Pulmonary artery endothelial cell (primary cell): ENCODE data around the gene VILL. TPM values are rescaled to one million over a fixed set of nuclear protein-coding genes. Genes with fewer than 3 reads are reported as not detected.

Experiments
- DNase-seq: peaks from one replicate; pipeline ENCODE4 v3.0.0-alpha.2; 2011; ENCODE audit warnings: low read depth, low spot score
- total RNA-seq: library from RNA; depleted of rRNA; stranded (reverse); fragments of >200 nt; gene quantifications from 2 replicates; pipeline ENCODE4 v1.2.3, GENCODE V29; 2014

VILL gene
- total RNA-seq, 1 donor from 2014 or later, result 5.6 TPM

DNA sequence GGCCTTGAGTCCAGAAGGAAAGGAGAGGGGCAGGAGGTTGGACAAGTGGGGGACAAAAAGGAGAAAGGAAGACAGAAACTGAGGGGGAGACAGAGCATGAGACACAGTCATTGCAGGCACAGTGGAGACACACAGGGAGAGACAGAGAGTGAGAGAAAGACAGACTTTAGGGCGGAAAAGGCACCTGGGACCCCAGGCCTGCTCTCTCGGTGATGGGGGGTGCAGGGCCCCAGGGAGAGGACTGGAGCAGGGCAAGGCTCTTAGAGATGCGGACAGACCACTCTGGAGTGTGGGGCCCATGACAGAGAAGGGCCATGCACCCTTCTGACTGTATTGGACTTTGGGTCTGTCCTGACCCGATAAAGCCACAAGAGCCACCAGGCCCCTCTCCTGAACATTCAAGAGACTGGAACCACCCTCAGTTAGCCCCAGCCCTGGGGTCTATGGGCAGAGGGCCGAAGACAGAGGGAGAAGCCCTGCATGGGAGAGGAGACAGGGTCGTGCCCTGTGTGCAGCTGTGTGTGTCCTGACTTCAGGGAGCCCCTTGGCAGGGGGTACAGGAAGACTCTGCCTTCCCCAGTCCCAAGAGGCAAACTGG is 26.4 kb downstream of the VILL start:
- no peak for DNase-seq

DNA sequence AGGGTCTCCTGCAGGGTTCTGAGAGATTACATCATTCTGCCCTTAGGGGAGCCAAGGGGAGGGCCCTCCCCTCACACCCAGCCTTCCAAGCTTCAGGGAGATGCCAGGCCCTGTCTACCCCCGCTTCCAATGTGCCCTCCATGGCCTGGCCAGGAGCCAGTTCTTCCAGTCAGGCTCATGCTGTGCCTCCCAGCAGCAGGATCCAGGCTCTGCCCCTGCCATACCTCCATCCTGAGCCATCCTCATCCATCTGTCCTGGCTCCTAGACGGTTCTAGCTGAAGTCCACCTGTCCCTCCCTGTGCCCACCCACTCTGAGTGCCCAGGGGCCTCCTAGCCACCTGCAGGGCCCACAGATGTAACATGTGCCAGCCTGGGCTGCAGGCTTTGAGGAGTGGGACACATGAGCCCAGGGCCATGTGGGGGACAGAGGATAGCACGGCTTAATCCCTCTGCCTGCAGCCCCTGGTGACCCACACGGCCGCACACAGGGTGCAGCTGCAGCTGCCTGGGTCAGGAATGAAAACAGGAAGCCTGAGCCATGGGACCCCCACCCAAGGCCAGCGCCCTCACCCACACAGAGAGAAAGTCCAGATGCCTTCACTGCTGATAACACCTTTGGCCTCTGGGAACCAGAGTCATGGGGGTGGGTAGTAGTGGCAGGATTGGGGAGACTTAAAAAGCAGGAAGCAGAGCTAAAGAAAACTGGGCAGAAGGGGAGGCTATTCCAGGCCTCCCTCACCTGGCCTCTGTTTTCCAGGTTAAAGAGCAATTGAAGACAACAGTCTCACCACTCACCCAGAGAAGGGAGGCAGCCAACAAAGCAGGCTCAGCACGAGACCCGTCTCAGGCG is 27.1 kb downstream of the VILL start:
- DNase-seq, result no peak

DNA sequence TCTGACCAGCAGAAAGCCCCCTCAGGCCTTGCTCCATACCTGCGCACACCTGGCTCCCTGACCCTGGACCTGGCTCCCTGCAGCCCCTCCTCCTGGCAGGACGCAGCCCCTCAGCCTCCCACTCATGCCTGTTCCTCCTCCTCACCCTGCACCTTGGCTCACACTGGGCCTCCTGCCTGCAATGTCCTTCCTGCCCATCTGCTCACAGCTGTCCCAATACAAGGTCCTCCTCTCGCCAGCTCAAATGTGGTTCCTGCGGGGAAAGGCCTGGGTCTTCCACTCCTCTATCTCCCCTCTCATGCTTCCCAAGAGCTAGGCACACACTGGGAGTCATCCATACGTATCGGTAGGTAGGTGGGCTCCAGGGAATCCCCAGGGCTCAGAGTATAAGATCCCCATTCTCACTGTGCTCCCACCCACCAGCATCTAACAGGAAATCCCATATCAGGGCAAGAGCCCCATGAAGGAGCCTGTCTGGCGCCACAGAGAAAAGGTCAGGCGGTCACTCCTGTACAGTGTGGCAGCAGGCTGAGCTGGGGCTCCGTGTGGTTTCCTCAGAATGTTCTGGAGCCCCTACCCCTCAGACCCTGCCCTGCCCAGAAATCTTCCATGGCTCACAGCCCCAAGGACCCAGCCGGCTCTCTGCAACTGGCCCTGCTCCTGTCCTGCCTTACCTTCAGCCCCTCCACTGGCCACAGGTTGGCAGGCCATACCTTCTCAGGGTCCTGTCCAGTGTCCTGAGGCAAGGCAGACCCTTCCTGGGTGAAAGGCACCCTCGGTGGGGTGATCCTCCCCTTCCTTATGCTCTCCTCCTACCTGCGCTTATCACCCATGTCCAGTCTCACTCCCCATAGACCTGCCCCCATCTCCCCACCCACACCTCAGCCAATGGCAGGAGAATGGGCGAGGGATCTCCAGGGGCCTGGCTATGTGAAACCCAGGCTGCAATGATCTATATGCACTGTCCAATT is 28.0 kb downstream of the VILL start:
- DNase-seq, result no peak

DNA sequence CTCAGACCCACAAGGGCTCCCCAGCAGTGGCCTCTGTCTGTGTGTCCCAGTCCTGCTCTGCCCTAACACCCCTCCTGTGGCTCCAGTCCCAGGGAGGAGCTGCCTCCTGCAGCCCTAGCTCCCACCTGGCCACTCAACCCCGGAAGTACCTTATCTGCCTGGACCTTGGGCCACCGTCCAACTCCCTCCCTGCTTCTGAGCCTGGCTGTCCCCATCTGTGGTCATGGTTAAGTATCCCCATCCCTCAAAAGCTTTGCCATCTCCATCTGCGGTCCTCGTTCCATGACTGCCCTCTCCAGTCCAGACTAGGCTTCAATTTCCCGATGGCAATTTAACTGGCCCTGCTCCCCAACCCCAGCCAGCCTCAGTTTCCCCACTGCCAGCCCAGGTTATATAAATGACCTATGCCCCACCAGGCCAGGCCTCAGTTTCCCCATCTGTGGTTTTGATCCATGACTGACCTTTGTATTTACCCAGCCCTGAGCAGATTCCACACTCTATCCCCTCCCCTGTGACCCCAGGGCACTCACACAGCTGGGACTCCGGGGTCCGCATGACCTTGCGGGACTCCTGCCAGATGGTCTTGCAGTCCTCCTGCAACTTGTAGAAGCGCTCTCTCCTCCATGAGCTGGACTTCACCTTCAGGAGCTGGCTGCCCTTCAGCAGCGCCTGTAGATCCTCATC is 29.2 kb downstream of the VILL start:
- no peak for DNase-seq

DNA sequence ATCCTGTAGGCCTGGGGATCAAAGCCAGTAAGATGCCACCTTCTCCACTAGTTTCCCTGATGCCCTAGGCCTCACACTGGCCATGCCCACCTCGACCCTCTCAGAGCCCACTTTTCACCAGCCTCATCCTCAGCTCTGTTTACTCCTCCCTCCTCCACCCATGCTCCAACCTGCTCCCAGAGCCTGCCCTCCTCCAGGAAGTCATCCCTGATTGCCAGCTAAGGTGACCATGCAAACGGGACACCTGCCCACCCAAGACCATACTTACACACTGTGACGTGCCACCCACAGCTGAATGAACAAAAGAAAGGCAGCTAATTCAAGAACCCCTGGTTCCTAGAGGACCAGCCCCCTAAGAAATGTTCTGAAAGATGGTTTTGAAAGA is 29.7 kb downstream of the VILL start:
- no peak for DNase-seq

DNA sequence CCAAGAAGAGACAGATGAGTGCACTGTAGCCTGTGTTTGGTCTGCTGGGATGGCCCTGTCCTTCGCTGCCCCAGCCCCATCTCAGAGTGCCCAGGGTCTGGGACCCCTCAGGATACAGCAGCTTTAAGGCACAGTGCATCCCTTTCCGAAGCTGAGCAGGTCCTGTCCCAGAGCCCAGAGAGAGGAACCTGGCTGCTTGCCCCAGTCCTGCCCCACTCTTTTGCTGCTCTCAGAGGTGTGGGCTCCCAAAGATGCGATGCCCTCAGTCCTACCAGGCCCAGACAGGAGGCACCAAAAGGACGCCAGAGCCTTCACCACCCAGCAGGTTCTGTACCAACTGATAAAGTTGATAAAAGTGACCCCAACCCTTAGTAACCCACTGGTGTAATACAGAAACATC is 30.6 kb downstream of the VILL start:
- no peak for DNase-seq

DNA sequence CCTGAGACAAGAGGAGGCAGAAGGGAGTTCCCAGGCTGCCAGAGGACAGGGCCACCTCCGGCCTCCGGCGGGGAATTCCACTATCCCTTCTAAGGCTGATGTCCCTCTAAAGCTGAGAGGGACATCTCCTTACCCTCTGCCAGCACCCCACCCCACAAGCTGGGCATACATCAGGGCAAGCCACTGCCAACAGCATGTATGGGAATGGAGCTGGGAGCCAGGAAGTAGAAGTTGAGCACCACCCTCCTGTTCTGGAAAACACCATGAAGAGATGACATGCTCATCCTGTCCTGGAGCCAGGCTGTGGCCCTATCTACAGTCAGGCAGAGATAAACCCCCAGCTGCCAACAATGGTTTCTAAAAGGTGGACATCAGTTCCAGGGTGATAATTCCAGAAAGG is 31.7 kb downstream of the VILL start:
- DNase-seq, result no peak

DNA sequence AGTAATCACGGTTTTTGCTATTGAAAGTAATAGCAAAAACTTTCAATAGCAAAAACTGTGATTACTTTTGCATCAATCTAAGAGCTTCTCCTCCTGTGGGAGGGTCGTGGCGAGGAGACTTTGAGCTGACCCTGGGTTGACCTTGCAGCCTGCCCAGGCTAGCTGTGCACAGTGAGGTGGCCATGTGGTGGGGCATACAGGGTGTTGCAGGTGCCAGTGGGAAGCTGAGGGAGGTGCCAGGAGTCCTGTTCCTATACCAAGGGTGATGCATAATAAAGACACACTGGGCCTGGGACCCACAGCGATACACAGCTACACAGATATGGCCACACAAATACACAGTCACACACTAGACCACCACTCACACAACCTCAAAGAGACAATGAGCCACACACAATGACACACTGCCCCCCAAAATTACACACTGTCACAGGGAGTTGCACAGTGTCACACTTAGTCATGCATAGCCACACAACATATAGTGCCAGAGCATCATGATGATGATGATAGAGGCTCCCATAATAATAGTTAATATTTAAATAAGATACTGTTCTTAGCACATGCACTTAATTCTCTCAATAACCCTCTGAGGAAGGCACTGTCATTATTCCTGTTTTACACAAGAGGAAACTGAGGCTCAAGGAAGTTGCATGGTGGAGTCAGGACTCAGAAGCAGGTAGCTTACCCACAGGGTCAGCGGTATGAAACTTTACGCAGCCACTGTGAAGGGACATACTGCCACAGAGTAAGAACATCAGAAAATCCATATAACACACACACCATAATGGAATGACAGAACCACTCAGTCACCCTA is 32.5 kb downstream of the VILL start:
- DNase-seq, result no peak

DNA sequence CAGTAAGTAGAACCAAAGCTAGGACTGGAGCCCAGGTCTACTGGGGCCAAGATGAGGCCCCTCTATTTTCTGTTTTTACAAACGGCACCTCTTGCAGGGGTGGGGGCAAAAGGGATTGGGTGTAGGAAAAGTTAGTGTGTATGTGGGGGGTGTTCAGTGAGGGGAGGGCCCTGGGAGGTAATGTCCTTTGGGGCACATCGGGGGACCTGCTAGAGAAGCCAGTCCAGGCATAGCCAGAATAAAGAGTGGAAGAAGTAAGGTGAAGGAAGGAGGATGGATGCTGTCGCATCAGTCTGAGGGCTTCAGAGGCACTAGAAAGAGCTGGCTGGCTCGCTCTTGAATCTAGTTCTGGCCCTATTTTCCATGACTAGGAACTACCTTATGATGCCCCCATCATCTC is 36.3 kb downstream of the VILL start:
- DNase-seq, result no peak

DNA sequence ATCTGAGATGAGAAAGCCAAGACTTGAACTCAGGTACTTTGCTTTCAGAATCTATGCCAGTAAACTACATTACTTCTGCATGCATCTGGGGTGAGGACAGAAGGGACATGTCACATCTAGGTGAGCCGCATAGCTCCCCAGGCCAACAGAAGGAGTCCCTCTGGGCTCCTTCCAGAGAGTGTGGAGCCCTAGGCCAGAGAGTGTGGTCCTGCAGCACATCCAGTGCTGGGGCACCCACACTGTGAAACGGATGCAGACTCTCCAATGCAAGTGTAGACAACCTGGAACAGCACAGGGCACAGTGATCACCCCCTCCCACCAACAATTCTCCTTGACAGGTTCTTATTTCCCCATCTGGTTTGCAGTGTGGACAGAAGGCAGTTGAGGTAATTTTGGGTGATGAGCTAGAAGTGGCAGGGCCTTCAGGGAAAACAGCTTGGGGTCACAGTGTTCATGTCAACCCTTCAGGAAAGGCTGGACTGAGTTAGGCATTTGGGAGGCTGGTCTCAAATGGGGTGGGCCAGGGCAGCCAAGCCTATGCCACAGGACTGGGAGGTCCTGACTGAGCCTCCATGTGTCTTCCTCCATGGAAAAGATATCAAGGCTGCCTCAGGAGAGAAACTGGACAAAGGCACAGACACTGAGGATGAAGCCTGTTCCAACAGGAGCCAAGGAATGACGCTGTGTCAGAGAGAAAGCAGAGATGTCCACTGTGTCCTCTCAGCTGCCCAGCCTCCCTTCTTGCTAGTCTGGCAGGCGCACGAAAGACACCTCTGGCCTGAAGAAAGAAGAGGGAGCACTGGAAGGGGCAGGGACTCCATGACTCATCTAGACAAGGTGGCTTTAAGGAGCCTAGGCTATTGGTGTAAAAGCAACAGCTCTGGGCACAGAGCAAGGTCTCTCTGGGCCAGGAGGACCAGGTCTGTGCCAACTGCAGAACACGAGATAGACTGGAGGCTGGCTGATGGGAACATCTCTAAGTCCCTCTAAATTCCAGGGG is 37.2 kb downstream of the VILL start:
- no peak for DNase-seq

DNA sequence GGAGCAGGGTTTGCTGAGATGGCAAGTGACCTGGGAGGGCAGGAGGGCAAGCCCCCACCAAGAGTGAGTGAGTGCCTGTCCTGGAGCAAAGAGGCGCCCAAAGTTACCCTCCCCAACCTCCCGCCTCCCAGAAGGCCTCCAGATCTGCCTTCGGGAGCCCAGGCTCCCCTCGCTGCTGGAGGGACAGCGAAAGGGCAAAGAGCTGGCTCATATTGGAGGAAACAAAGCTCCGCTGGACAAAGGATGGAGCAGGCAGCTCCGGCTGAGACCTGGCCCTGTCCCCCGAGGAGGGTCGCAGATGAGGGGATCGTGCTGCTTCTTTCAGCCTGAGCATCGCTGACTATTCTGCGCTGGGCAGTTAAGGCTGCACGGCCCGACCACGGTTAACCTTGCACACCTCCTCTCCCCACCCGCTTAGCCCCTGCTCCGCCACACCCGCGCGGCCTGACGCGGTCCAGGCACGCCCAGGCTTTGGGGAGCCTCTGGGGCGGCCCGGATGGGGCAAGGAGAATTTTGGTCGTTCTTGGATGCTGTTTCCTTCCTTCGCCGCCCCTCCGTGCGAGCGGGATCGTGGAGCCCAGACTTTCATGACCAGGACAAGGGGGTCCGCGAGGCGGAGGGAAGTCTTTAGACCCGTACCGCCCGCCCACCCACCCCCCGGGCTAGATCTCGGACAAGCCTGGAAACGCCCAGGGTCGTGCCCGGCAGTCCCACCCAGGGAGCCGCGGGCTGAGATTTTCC is 38.2 kb downstream of the VILL start:
- DNase-seq, result no peak

DNA sequence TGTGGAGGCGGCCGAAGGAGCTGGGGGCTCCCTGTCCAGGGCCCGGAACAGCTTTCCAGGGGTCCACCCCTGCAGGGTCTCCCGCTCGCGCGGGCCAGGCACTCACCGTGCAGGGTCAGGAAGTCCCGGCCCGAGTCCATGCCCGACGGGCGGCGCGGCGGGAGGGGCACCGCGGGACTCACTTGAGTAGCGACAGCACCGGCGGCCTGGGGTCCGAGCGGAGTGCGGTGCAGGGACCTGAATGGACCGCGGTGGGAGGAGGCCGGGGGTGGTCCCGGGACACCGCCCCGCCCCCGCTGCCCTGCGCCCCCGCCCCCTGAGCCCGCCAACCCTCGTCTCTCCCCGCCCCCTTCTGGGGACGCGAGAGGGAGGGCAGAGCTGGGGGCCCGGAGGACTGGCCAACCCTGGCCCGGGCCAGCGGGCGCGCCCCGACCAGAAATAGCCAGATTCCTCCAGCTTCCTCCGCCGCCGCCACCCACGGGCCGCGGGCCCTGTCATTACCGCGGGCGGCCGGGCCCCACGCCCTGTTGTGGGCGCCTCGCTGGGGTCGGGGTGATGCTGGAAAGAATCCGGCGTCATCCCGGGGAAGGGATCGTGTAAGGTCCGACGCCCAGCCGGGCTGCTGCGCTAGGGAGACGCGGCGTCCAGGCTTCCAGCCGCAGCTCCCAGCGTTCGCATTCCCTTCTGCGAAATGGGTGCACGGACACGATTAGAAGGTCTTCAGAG is 39.0 kb downstream of the VILL start, which contains the start of gene PLCD1:
PLCD1 (minus strand) TSS at position 243 of the 726 bp plus-strand sequence; CDS start at position 140, 103 bp downstream.
- DNase-seq, result no peak

DNA sequence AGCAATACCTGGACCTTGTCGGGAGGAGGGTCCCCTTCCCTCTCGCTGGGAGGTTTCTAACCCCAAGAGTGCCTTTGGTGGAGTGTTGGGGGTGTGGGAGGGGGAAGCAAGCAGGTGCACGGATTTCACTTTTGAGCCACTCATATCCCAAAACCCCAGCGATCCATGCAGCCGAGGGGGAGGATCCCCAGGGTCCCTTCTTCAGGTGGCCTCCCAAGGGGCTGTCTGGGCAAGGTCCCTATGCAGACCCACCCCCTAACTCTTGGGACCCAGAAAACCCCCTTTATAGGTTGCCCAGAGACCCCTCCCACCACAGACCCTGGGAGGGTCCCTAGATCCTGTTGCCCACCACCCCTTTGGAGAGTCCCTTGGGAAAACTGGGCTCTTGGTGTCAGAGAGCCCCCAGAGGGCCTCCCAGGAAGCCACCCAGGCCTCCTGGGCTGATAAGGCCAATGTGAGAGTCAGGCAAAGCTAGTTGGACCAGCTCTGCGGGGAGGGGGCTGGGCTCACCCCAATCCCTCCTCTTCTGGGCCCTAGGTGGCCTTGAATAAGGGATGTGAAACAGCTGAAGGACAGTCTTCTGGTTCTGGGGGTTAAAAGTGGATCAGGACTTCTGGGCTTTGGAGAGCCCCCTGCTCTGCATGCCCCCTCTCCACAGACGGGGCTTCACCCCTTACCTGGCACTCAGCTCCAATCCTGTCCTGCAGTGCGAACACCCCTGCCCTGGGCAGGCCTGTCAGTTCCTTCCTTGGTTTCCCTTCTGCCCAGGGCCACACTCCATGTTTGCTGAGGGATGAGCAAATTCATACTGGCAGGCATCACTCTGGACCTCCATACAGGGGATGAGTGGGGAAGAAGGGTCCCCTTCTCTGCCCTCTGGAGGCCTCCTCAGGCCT is 39.8 kb downstream of the VILL start:
- no peak for DNase-seq

DNA sequence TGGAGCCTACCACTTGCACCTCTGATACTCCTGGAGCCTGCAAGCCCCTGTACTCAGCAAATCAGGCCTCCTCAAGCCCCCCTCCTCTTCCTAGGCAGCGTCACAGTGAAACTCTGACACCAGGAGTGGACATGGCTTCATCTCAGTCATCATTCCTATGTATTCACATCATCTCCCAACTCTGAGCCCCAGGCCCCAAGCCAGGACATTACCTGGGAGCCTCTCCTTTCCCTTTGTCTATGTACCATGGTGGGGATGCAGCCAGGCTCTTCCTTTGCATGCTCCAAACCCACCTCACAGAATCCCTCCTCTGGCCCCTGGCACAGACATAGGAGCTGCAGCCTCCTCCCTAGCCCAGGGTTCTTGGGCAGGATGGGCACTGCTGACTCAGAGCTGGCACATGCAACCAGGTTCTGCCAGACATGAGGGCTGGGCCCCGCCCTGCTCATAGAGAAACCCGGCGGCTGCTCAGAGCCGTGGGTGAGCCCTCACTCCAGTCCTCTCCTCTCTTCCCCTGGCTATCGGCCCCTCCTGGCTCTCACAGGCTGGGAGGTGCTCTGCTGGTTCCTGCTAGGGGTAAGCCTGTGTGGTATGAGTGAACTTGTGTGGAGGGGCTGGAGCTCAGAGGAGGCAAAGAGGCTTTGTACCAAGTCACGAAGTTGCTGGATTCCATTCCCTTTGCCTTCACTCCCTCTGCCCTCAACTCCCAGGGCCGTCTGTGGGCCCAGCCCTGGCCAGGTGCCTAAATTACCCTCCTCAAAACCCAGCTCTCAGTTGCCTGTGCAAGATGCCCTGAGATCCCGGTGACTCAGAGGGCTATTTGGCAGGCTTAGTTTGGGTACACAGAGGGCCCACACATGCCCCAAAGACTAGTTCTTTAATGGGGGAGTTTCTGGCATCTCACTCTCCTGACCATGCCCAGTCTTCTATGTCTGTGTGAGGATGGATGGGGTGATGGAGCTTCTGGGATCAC is 40.7 kb downstream of the VILL start:
- no peak for DNase-seq

DNA sequence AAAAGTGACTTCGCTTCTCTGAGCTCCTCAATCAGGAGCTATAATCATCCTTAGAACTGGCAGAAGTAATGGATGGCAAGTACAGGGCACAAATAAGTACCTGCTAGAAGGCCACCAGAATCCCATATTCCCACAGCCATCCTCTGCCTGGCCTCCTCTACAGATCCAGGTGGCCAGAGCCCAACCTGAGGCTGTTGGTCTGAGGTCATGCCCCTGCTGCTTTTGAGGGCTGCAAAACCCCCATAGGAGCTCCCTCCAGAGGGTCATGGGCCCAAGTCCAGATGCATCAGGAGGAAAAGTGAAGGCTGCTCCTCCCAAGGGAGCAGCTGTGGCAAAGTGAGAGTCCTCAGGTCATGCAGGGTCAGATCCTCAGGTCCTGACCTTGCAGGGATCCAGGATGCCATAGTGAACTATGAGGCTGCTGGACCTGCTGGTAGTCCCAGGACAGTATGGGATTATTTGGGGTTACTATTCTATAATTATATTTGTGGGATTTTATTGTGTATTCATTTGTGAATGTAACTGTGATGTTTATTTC is 41.8 kb downstream of the VILL start:
- DNase-seq, result no peak
